ENCODE measurements around the gene TMEM121. TPM values are rescaled to one million over a fixed set of nuclear protein-coding genes. Genes with fewer than 3 reads are reported as not detected.
"Not testable (repeated sequence)": the region's sequence is repeated elsewhere in the genome, so short reads cannot be mapped to it uniquely, and the experiment has no call there.

TMEM121 gene
- total and polyA plus RNA-seq, 2 donors (not counting 1 experiment from before 2014, with no cell fraction given): 0.99 to 3.7 TPM

GRCh38 chr14:105561345-105561744, 35.0 kb downstream of the TMEM121 start:
- WGBS (ENCODE audit: insufficient coverage): no CpG with 5 or more reads among the region's 14 CpGs
- CTCF ChIA-PET: not testable (repeated sequence)

DNA sequence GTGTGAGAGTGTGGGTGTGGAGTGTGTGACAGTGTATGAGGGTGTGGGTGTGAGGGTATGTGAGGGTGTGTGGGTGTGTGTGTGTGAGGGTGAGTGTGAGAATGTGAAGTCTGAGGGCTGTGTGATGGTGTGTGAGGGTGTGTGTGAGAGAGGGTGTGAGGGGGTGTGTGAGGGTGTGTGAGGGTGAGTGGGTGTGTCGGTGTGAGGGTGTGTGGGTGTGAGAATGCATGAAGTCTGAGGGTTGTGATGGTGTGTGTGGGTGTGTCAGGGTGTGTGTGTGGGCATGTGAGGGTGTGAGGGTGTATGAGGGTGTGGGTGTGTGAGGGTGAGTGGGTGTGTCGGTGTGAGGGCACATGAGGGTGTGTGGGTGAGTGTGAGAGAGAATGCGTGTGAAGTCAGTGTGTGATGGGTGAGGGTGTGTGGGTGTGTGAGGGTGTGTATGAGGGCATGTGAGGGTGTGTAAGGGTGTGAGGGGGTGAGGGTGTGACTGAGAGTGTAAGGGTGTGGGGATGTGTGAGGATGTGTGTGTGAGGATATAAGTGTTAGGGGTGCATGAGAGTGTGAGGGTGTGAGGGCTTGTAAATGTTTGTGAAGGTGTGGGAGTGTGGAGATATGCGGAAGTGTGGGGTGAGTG, 36.4 kb downstream of the TMEM121 start:
- peak overlapping the region; percentile 56 for H3K4me3 Mint-ChIP-seq
- H3K27ac ChIP-seq (ENCODE audit: low read length in 2 of 2): peak overlapping the region; percentile 88 to 95
- ATAC-seq (ENCODE audit: low read depth): no peak

More at GRCh38 chr14:105561345-105561744, 35.0 kb downstream of the TMEM121 start:
- H3K27me3 ChIP-seq (replicated peaks in 1 of 4; ENCODE audit: control extremely low read depth in 1 of 4, control insufficient read depth in 3 of 4, insufficient read depth in 4 of 4, low read length in 3 of 4); ATAC-seq (ENCODE audit: low read depth); H3K36me3 ChIP-seq (replicated peaks in 1 of 2; ENCODE audit: control extremely low read depth in 1 of 2, control insufficient read depth in 1 of 2, extremely low read depth in 1 of 2, insufficient read depth in 2 of 2, low read length in 1 of 2); H3K9me3 ChIP-seq (ENCODE audit: control extremely low read depth in 1 of 3, control insufficient read depth in 2 of 3, insufficient read depth in 1 of 3, low read length in 2 of 3); H4K20me1 ChIP-seq (ENCODE audit: control insufficient read depth, insufficient read depth, low read length, poor library complexity, severe bottlenecking); H3K4me2 ChIP-seq (replicated peaks; ENCODE audit: low read depth, low read length, poor library complexity, severe bottlenecking); intact Hi-C loops (cut with micrococcal nuclease); H3K27me3 Mint-ChIP-seq; POLR2A ChIA-PET; H3K9ac ChIP-seq (ENCODE audit: low read length); H3K4me3 ChIP-seq (ENCODE audit: control extremely low read depth in 1 of 5, extremely low read depth in 1 of 5, insufficient read depth in 1 of 5, low read depth in 2 of 5, low read length in 4 of 5); H2AFZ ChIP-seq (ENCODE audit: insufficient read depth, low read depth, low read length, poor library complexity, severe bottlenecking); H3K9me3 Mint-ChIP-seq (ENCODE audit: insufficient read depth): not testable (repeated sequence)
- H3K4me1 Mint-ChIP-seq: peaks cover 29% of the 10 kb centered on the region
- Histone ChIP-seq H3K4me1 (ENCODE audit: control insufficient read depth in 2 of 2, insufficient read depth in 2 of 2, low read length in 2 of 2) (peaks cover 30 to 68% of the 10 kb centered on the region in 2 donors), H3K27ac (ENCODE audit: low read length in 2 of 2) (peak overlapping the region; percentile 65 to 76), H3K79me2 (ENCODE audit: control insufficient read depth, insufficient read depth, low read length) (peaks cover 25% of the 10 kb centered on the region)
- DNase-seq: peak; percentile 48
- H3K4me3 Mint-ChIP-seq: peak overlapping the region; percentile 66
- H3K27ac Mint-ChIP-seq: peak overlapping the region; percentile 97

More for the DNA sequence above, 36.4 kb downstream of the TMEM121 start:
- Histone ChIP-seq H3K79me2 (ENCODE audit: control insufficient read depth, insufficient read depth, low read length) (peaks cover 32% of the 10 kb centered on the region), H2AFZ (ENCODE audit: insufficient read depth, low read depth, low read length, poor library complexity, severe bottlenecking) (no peak overlapping the region), H3K4me3 (ENCODE audit: control extremely low read depth in 1 of 5, extremely low read depth in 1 of 5, insufficient read depth in 1 of 5, low read depth in 2 of 5, low read length in 4 of 5) (peak overlapping the region in 1 of 5 experiments; percentile 18), H3K4me2 (replicated peaks; ENCODE audit: low read depth, low read length, poor library complexity, severe bottlenecking) (peak overlapping the region; percentile 49), H3K36me3 (replicated peaks in 1 of 2; ENCODE audit: control extremely low read depth in 1 of 2, control insufficient read depth in 1 of 2, extremely low read depth in 1 of 2, insufficient read depth in 2 of 2, low read length in 1 of 2) (peaks cover 0 to 2% of the 10 kb centered on the region in 2 experiments), H3K4me1 (ENCODE audit: control insufficient read depth in 2 of 2, insufficient read depth in 2 of 2, low read length in 2 of 2) (peaks cover 41 to 74% of the 10 kb centered on the region in 2 donors), H3K27me3 (replicated peaks in 1 of 4; ENCODE audit: control extremely low read depth in 1 of 4, control insufficient read depth in 3 of 4, insufficient read depth in 4 of 4, low read length in 3 of 4) (no peaks in the 10 kb centered on the region), H4K20me1 (ENCODE audit: control insufficient read depth, insufficient read depth, low read length, poor library complexity, severe bottlenecking) (no peaks in the 10 kb centered on the region), H3K9me3 (ENCODE audit: control extremely low read depth in 1 of 3, control insufficient read depth in 2 of 3, insufficient read depth in 1 of 3, low read length in 2 of 3) (no peaks in the 10 kb centered on the region), H3K9ac (ENCODE audit: low read length) (peak overlapping the region; percentile 33)
- intact Hi-C loops (cut with micrococcal nuclease): no loop called here
- DNase-seq: peak; percentile 34
- Mint-ChIP-seq H3K27me3 (no peaks in the 10 kb centered on the region), H3K27ac (peak overlapping the region; percentile 95), H3K4me1 (peaks cover 33% of the 10 kb centered on the region), H3K9me3 (ENCODE audit: insufficient read depth) (no peaks in the 10 kb centered on the region)
- POLR2A ChIA-PET: no interaction called here
- CTCF ChIA-PET: no interaction called here
- no peak for TF ChIP-seq EZH2 (IDR thresholded peaks at IDR 0.05; ENCODE audit: borderline replicate concordance, insufficient read depth, low read depth, low read length, poor library complexity, severe bottlenecking)
- TF ChIP-seq, protein P1, sequence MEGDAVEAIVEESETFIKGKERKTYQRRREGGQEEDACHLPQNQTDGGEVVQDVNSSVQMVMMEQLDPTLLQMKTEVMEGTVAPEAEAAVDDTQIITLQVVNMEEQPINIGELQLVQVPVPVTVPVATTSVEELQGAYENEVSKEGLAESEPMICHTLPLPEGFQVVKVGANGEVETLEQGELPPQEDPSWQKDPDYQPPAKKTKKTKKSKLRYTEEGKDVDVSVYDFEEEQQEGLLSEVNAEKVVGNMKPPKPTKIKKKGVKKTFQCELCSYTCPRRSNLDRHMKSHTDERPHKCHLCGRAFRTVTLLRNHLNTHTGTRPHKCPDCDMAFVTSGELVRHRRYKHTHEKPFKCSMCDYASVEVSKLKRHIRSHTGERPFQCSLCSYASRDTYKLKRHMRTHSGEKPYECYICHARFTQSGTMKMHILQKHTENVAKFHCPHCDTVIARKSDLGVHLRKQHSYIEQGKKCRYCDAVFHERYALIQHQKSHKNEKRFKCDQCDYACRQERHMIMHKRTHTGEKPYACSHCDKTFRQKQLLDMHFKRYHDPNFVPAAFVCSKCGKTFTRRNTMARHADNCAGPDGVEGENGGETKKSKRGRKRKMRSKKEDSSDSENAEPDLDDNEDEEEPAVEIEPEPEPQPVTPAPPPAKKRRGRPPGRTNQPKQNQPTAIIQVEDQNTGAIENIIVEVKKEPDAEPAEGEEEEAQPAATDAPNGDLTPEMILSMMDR (IDR thresholded peaks at IDR 0.05): no peak
- 94% methylated on average over 4 of the region's 4 CpGs for WGBS (ENCODE audit: insufficient coverage)
